Fibroblast of lung (primary cell): Measurements from ENCODE around the gene ROGDI.

Experiments
- EZH2 ChIP-seq: IDR thresholded peaks from 2 replicates; pipeline ENCODE4 v1.5.1; 2012; ENCODE audit warnings: low read length, control low read depth, mild to moderate bottlenecking; ENCODE audit errors: missing control alignments
- TF ChIP-seq, protein P1 (sequence below), 2 donors: IDR thresholded peaks in 1 of 2; conservative IDR thresholded peaks in 1 of 2; 1 replicate in 1 of 2; 2 replicates in 1 of 2; pipeline ENCODE4 v1.5.1; 2011 to 2012; ENCODE audit warnings: low read length in 2 of 2, control low read depth in 1 of 2, inconsistent platforms in 1 of 2, low read depth in 1 of 2, mild to moderate bottlenecking in 1 of 2

GRCh38 chr16:4796982-4797804 lies 5.2 kb downstream of the ROGDI start:
- TF ChIP-seq, protein P1, sequence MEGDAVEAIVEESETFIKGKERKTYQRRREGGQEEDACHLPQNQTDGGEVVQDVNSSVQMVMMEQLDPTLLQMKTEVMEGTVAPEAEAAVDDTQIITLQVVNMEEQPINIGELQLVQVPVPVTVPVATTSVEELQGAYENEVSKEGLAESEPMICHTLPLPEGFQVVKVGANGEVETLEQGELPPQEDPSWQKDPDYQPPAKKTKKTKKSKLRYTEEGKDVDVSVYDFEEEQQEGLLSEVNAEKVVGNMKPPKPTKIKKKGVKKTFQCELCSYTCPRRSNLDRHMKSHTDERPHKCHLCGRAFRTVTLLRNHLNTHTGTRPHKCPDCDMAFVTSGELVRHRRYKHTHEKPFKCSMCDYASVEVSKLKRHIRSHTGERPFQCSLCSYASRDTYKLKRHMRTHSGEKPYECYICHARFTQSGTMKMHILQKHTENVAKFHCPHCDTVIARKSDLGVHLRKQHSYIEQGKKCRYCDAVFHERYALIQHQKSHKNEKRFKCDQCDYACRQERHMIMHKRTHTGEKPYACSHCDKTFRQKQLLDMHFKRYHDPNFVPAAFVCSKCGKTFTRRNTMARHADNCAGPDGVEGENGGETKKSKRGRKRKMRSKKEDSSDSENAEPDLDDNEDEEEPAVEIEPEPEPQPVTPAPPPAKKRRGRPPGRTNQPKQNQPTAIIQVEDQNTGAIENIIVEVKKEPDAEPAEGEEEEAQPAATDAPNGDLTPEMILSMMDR (conservative IDR thresholded peaks at IDR 0.05 in 1 of 2, IDR thresholded peaks at IDR 0.05 in 1 of 2; ENCODE audit: low read depth in 1 of 2, low read length in 2 of 2), result no peak
- no peak for TF ChIP-seq EZH2
